Activated naive CD4-positive, alpha-beta T cell treated with anti-CD3 and anti-CD28 coated beads for 36 hours (primary cell): Measurements from ENCODE around the gene OVCH2. TPM values are rescaled to one million over a fixed set of nuclear protein-coding genes. Genes with fewer than 3 reads are reported as not detected.
A peak's percentile ranks its signal among the peaks of the same experiment; 100 is the strongest.
"Not testable (repeated sequence)": the region's sequence is repeated elsewhere in the genome, so short reads cannot be mapped to it uniquely, and the experiment has no call there.

Source experiments
- CTCF ChIA-PET: fragments of 350-600 bp; sonication (Branson Sonifier 250); formaldehyde crosslinking; loops from one replicate; lab custom pipeline; 2021; ENCODE audit warnings: antibody characterized with exemption; lab: Charles Lee
- DNase-seq: peaks from one replicate; pipeline ENCODE4 v3.0.0-alpha.2; 2020
- H3K27ac Mint-ChIP-seq: one replicate; pipeline ENCODE4 v1.8.0; 2021; ENCODE audit warnings: mild to moderate bottlenecking, mixed read lengths
- H3K27me3 Mint-ChIP-seq: one replicate; pipeline ENCODE4 v1.8.0; 2021; ENCODE audit warnings: low read depth, mixed read lengths
- H3K36me3 Mint-ChIP-seq: one replicate; pipeline ENCODE4 v1.8.0; 2021; ENCODE audit warnings: low read depth, mixed read lengths
- H3K4me1 Mint-ChIP-seq: one replicate; pipeline ENCODE4 v1.8.0; 2021; ENCODE audit warnings: low read depth, mixed read lengths
- H3K4me3 Mint-ChIP-seq: one replicate; pipeline ENCODE4 v1.8.0; 2021; ENCODE audit warnings: mild to moderate bottlenecking, moderate library complexity, mixed read lengths
- H3K9me3 Mint-ChIP-seq: one replicate; pipeline ENCODE4 v1.8.0; 2021; ENCODE audit warnings: mixed read lengths
- intact Hi-C: fragments of 100-400 bp; cut with micrococcal nuclease; formaldehyde crosslinking; loops from one replicate; pipeline ENCODE4 v1.15.1; 2023
- total RNA-seq, 2 experiments: library from RNA; stranded (reverse); gene quantifications; one replicate each; pipeline ENCODE4 v1.2.3, GENCODE V29; 2021

Gene OVCH2
- total RNA-seq = not detected

- CTCF ChIA-PET = no interaction called here
- Mint-ChIP-seq H3K4me3 (no peak within 1 kb of the TSS), H3K4me1 (no peaks in the 10 kb centered on the region), H3K27me3 (peaks cover 33% of the 10 kb centered on the region), H3K9me3 (no peaks in the 10 kb centered on the region), H3K36me3 (no peaks in the 10 kb centered on the region), H3K27ac (no peak within 1 kb of the TSS)
- no peak for DNase-seq
- intact Hi-C loops = no loop called here
Observed at GRCh38 chr11:7706377-7706776, at the start of gene OVCH2. OVCH2 (minus strand) TSS chr11:7706477; CDS start chr11:7706394, 83 bp downstream.

- H3K4me1 Mint-ChIP-seq = peaks cover 5% of the 10 kb centered on the region
- DNase-seq = no peak
- intact Hi-C loops = no loop called here
- H3K27me3 Mint-ChIP-seq = peaks cover 3% of the 10 kb centered on the region
- no peak overlapping the region for H3K27ac Mint-ChIP-seq
- H3K9me3 Mint-ChIP-seq = no peaks in the 10 kb centered on the region
- CTCF ChIA-PET = no interaction called here
- no peak overlapping the region for H3K4me3 Mint-ChIP-seq
- no peaks in the 10 kb centered on the region for H3K36me3 Mint-ChIP-seq
Observed at GRCh38 chr11:7749456-7749855, 43.2 kb upstream of the OVCH2 start.

- CTCF ChIA-PET, H3K9me3 Mint-ChIP-seq, H3K36me3 Mint-ChIP-seq, DNase-seq, H3K4me1 Mint-ChIP-seq, H3K27ac Mint-ChIP-seq, H3K4me3 Mint-ChIP-seq, intact Hi-C loops: not testable (repeated sequence)
- peaks cover 12% of the 10 kb centered on the region for H3K27me3 Mint-ChIP-seq
Observed at GRCh38 chr11:7734767-7735166, 28.5 kb upstream of the OVCH2 start.

GRCh38 chr11:7714786-7715185 is 8.5 kb upstream of the OVCH2 start:
- H3K27ac Mint-ChIP-seq = no peak overlapping the region
- H3K36me3 Mint-ChIP-seq = no peaks in the 10 kb centered on the region

GRCh38 chr11:7703740-7704139 is 2.5 kb downstream of the OVCH2 start:
- H3K9me3 Mint-ChIP-seq = no peaks in the 10 kb centered on the region
- no peak overlapping the region for H3K27ac Mint-ChIP-seq
- peaks cover 22% of the 10 kb centered on the region for H3K27me3 Mint-ChIP-seq
- DNase-seq = no peak
- intact Hi-C loops = no loop called here
- no peaks in the 10 kb centered on the region for H3K36me3 Mint-ChIP-seq
- H3K4me3 Mint-ChIP-seq = no peak overlapping the region
- CTCF ChIA-PET = no interaction called here
- no peaks in the 10 kb centered on the region for H3K4me1 Mint-ChIP-seq

More at GRCh38 chr11:7714786-7715185, 8.5 kb upstream of the OVCH2 start:
- CTCF ChIA-PET = no interaction called here
- DNase-seq = no peak
- Mint-ChIP-seq H3K4me3 (no peak overlapping the region), H3K27me3 (peaks cover 36% of the 10 kb centered on the region), H3K4me1 (no peaks in the 10 kb centered on the region), H3K9me3 (peaks cover 5% of the 10 kb centered on the region)
- intact Hi-C loops = no loop called here

GRCh38 chr11:7696424-7696823 is 9.9 kb downstream of the OVCH2 start:
- CTCF ChIA-PET = interaction anchor here (1.0 to 2.2 kb wide), 5 partner anchors 10 to 598 kb away, joined by 3 to 13 read pairs (median 4); no protein-coding TSS in a partner anchor
- Mint-ChIP-seq H3K27ac (no peak overlapping the region), H3K36me3 (no peaks in the 10 kb centered on the region), H3K4me1 (peaks cover 7% of the 10 kb centered on the region), H3K27me3 (peaks cover 23% of the 10 kb centered on the region), H3K4me3 (no peak overlapping the region), H3K9me3 (no peaks in the 10 kb centered on the region)
- intact Hi-C loops = no loop called here
- DNase-seq = no peak

GRCh38 chr11:7694235-7694634 is 12.0 kb downstream of the OVCH2 start:
- intact Hi-C loops = loop anchor here (1.0 to 5.0 kb wide), 6 partner anchors 181 to 882 kb away; partner anchors contain the start of genes EIF3F and PPFIBP2
- Mint-ChIP-seq H3K9me3 (no peaks in the 10 kb centered on the region), H3K36me3 (no peaks in the 10 kb centered on the region), H3K4me1 (peaks cover 8% of the 10 kb centered on the region), H3K4me3 (no peak overlapping the region), H3K27me3 (peaks cover 31% of the 10 kb centered on the region), H3K27ac (no peak overlapping the region)
- CTCF ChIA-PET = interaction anchor here (0.6 to 2.2 kb wide), 15 partner anchors 11 to 975 kb away, joined by 3 to 14 read pairs (median 4); no protein-coding TSS in a partner anchor
- DNase-seq = no peak

- no peak for DNase-seq
- H3K9me3 Mint-ChIP-seq = no peaks in the 10 kb centered on the region
- no peaks in the 10 kb centered on the region for H3K36me3 Mint-ChIP-seq
- H3K27me3 Mint-ChIP-seq = peaks cover 34% of the 10 kb centered on the region
- CTCF ChIA-PET = interaction anchor here (0.7 to 2.2 kb wide), 5 partner anchors 27 to 989 kb away, joined by 3 to 12 read pairs (median 4); partner anchors contain the start of gene PPFIBP2
- H3K4me3 Mint-ChIP-seq = no peak overlapping the region
- intact Hi-C loops = loop anchor here (5.0 kb wide), 2 partner anchors 250 to 295 kb away; partner anchors contain the start of gene EIF3F
- no peak overlapping the region for H3K27ac Mint-ChIP-seq
- H3K4me1 Mint-ChIP-seq = peaks cover 8% of the 10 kb centered on the region
Observed at GRCh38 chr11:7692426-7692825, 13.9 kb downstream of the OVCH2 start.

GRCh38 chr11:7691759-7692350 is 14.4 kb downstream of the OVCH2 start:
- Mint-ChIP-seq H3K36me3 (no peaks in the 10 kb centered on the region), H3K27ac (no peak overlapping the region), H3K27me3 (peaks cover 34% of the 10 kb centered on the region), H3K4me1 (peaks cover 8% of the 10 kb centered on the region), H3K4me3 (no peak overlapping the region), H3K9me3 (no peaks in the 10 kb centered on the region)
- no peak for DNase-seq
- intact Hi-C loops = loop anchor here (5.0 kb wide), 2 partner anchors 250 to 295 kb away; partner anchors contain the start of gene EIF3F
- CTCF ChIA-PET = interaction anchor here (0.7 to 2.2 kb wide), 8 partner anchors 10 to 988 kb away, joined by 3 to 12 read pairs (median 4); partner anchors contain the start of gene PPFIBP2

- Mint-ChIP-seq H3K4me3 (no peak overlapping the region), H3K27me3 (peaks cover 34% of the 10 kb centered on the region), H3K27ac (no peak overlapping the region), H3K4me1 (peaks cover 6% of the 10 kb centered on the region), H3K9me3 (no peaks in the 10 kb centered on the region), H3K36me3 (no peaks in the 10 kb centered on the region)
- no peak for DNase-seq
- intact Hi-C loops = loop anchor here (5.0 kb wide), 2 partner anchors 248 to 297 kb away; partner anchors contain the start of gene EIF3F
- CTCF ChIA-PET = interaction anchor here (1.3 to 2.2 kb wide), 5 partner anchors 25 to 178 kb away, joined by 3 to 12 read pairs (median 8); no protein-coding TSS in a partner anchor
Observed at GRCh38 chr11:7690648-7691047, 15.6 kb downstream of the OVCH2 start.

GRCh38 chr11:7689239-7689638 is 17.0 kb downstream of the OVCH2 start:
- Mint-ChIP-seq H3K9me3 (no peaks in the 10 kb centered on the region), H3K4me1 (peaks cover 6% of the 10 kb centered on the region), H3K27ac (no peak overlapping the region), H3K36me3 (no peaks in the 10 kb centered on the region), H3K4me3 (no peak overlapping the region), H3K27me3 (peaks cover 35% of the 10 kb centered on the region)
- intact Hi-C loops = loop anchor here (1.0 to 10.0 kb wide), 3 partner anchors 17 to 544 kb away; no protein-coding TSS in a partner anchor
- CTCF ChIA-PET = interaction anchor here (0.8 to 1.5 kb wide), 3 partner anchors 118 to 297 kb away, joined by 3 to 4 read pairs (median 4); partner anchors contain the start of gene PPFIBP2
- no peak for DNase-seq

GRCh38 chr11:7688238-7688826 is 17.9 kb downstream of the OVCH2 start:
- Mint-ChIP-seq H3K4me1 (peaks cover 6% of the 10 kb centered on the region), H3K27ac (no peak overlapping the region), H3K36me3 (no peaks in the 10 kb centered on the region), H3K4me3 (no peak overlapping the region), H3K9me3 (no peaks in the 10 kb centered on the region), H3K27me3 (peaks cover 26% of the 10 kb centered on the region)
- intact Hi-C loops = loop anchor here (1.0 to 10.0 kb wide), 4 partner anchors 117 to 544 kb away; partner anchors contain the start of gene PPFIBP2
- DNase-seq = peak; percentile 35
- CTCF ChIA-PET = interaction anchor here (0.6 to 1.3 kb wide), 4 partner anchors 117 to 590 kb away, joined by 3 to 4 read pairs (median 3); no protein-coding TSS in a partner anchor
